T47D (cell line): ENCODE results near the gene OR3A2.
"Not testable (repeated sequence)": the region's sequence is repeated elsewhere in the genome, so short reads cannot be mapped to it uniquely, and the experiment has no call there.

Experiments
- DNase-seq, 2 experiments: peaks; one replicate each; pipeline versions ENCODE4 v3.0.0 to v3.0.0-alpha.2; 2011 to 2012; ENCODE audit warnings: low read depth in 1 of 2, low spot score in 1 of 2
- JUND ChIP-seq: IDR thresholded peaks from 2 replicates; pipeline ENCODE4 v1.6.1; 2012; ENCODE audit warnings: low read depth
- in situ Hi-C: cut with HindIII; loops from 2 replicates; pipeline ENCODE4 v1.10.0; 2016; ENCODE audit warnings: low sequenced_read_pairs, low pct_unique_long_range_greater_than_20kb

The OR3A2 gene

DNA sequence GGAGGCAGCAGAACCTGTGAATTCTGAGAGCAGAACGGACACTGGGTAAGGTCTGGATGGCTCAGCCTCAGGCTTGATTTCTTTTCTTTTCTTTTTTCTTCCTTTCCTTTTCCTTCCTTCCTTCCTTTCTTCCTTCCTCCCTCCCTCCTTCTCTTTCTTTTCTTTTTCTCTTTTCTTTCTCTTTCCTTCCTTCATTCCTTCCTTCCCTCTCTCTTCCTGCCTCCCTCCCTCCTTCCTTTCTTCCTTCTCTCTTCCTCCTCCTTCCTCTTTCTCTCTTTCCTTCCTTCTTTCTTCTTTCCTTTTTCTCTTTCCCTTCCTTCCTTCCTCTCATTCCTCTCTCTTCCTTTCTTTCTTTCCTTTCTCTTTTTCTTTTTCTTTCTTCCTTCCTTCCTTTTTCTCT is 125.9 kb downstream of the OR3A2 start:
- in situ Hi-C loops = no loop called here
- TF ChIP-seq JUND = no peak
- no peak for DNase-seq

DNA sequence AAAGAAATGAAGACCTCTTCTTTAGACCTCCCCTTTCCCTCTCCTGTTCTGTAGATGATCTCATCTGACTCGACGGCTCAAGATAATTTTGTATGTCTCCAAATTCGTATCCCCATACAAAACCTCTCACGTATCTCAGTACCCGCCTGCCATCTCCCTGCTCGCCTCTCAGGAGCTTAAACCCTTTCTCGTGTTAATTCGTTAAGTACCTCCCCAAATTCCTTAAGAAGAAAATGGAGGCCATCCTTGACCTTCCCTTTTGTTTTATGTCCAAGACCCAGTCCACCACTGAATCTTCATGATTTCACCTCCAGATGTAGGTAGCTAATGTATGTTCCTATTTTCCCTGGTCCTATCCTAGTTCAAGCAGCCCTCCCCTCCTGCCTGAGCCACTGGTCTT is 129.5 kb downstream of the OR3A2 start:
- no peak for TF ChIP-seq JUND
- no peak for DNase-seq
- in situ Hi-C loops = no loop called here

DNA sequence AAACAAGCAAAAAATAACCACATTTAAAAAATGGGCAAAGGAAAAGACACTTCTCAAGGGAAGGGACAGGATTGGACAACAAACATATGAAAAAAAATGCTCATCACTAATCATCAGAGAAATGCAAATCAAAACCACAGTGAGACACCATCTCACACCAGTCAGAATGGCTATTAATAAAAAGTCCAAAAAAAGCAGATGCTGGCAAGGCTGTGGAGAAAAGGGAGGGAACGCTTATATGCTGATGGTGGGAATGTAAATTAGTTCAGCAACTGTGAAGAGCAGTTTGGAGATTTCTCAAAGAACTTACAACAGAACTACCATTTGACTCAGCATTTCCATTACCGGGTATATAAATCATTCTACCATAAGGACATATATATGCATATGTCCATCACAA is 137.1 kb downstream of the OR3A2 start:
- in situ Hi-C loops = not testable (repeated sequence)

DNA sequence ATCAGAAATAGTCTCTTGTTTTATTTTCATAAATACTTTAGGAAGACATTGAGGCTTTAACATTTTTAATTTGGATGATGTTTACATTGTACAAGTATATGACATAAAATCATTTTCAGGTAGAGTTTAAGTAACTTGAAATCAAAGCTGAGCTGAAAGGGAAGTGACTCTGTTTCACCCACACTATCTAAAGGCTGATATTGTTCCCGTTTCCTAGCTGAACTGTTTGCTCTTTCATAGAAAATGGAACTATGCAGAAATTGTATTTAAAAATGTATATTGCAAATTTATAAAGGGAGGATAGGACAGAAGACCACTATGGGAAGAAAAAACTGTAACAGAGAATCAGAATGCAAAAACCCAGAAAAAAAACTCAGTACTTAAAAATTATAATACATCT is 141.3 kb downstream of the OR3A2 start:
- in situ Hi-C loops, DNase-seq: not testable (repeated sequence)

More for the DNA sequence above, 137.1 kb downstream of the OR3A2 start:
- DNase-seq = not testable (repeated sequence)

DNA sequence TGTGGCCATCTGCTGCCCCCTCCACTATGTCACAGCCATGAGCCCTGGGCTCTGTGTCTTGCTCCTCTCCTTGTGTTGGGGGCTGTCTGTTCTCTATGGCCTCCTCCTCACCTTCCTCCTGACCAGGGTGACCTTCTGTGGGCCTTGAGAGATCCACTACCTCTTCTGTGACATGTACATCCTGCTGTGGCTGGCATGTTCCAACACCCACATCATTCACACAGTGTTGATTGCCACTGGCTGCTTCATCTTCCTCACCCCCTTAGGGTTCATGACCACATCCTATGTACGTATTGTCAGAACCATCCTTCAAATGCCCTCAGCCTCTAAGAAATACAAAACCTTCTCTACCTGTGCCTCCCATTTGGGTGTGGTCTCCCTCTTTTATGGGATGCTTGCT is 145.1 kb downstream of the OR3A2 start:
- in situ Hi-C loops, DNase-seq: not testable (repeated sequence)

DNA sequence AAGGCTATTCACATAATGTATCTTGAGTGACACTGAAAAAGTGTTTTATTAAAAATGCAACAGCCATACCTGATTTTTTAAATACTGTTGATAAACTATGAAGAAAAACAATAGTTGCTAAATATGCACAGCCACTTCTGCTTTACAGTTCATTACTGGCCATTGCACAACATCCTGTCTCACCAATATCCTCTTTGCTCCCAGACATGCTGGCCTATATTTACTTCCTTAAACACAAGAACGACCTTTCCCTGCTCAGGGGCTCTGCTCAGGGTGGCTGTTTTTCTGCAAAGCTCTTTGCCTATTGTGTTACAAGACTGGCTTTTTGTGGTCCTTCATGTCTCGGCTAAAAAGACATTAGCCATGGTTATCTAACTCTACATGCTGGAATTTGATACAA is 147.4 kb downstream of the OR3A2 start:
- in situ Hi-C loops, DNase-seq: not testable (repeated sequence)

DNA sequence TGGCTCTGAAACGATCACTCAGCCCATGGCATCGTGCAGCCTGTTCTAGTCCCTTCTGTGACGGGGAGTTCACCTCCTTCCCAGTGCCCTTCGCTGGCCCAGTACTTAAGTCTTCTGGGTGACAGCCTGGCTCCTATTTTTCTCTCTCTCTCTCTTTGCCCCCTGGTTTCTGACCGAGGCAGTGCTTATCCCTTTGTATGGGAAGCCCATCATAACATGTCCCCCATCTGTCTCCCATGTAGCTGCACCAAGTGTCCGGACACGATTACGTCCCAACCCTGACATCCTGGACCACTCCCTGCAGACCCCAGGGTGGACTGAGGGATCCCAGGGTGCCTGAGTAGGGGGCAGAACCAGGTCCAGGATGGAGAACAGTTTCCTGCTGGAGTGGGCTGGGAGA is 153.8 kb downstream of the OR3A2 start:
- DNase-seq, in situ Hi-C loops: not testable (repeated sequence)
